Aorta (tissue), 5 donors: Measurements from ENCODE around the gene SNX30. TPM values are rescaled to one million over a fixed set of nuclear protein-coding genes. Genes with fewer than 3 reads are reported as not detected.

Experiments
- ATAC-seq: fragments of 200-7000 bp; cut with Tn5 transposase; one replicate; pipeline ENCODE4 v1.9.1; 2022; ENCODE audit warnings: moderate library complexity; ENCODE audit not compliant: low FRiP score
- DNase-seq, 2 donors: peaks; one replicate each; pipeline ENCODE4 v3.0.0-alpha.2; 2020
- H3K27ac ChIP-seq, 2 donors: one replicate each; pipeline ENCODE4 v1.5.1; 2013; ENCODE audit warnings: low read length in 2 of 2, mild to moderate bottlenecking in 2 of 2, moderate library complexity in 2 of 2, control low read depth in 1 of 2, inconsistent platforms in 1 of 2, low read depth in 1 of 2
- H3K27me3 ChIP-seq, 2 donors: one replicate each; pipeline ENCODE4 v1.6.1; 2013; ENCODE audit warnings: control low read depth in 1 of 2, low read length in 1 of 2, mild to moderate bottlenecking in 1 of 2, moderate library complexity in 1 of 2; ENCODE audit not compliant: insufficient read depth in 2 of 2, control insufficient read depth in 1 of 2
- H3K36me3 ChIP-seq, 2 donors: one replicate each; pipeline ENCODE4 v1.6.1; 2013; ENCODE audit warnings: control low read depth in 1 of 2, low read length in 1 of 2, mild to moderate bottlenecking in 1 of 2; ENCODE audit not compliant: insufficient read depth in 2 of 2, control insufficient read depth in 1 of 2
- H3K4me1 ChIP-seq, 2 donors: one replicate each; pipeline ENCODE4 v1.6.1; 2013; ENCODE audit warnings: low read length in 2 of 2, control low read depth in 1 of 2, mild to moderate bottlenecking in 1 of 2, moderate library complexity in 1 of 2; ENCODE audit not compliant: insufficient read depth in 2 of 2, control insufficient read depth in 1 of 2
- H3K4me3 ChIP-seq, 2 donors: one replicate each; pipeline ENCODE4 v1.5.1; 2013; ENCODE audit warnings: low read length in 2 of 2, control low read depth in 1 of 2, mild to moderate bottlenecking in 1 of 2
- H3K9me3 ChIP-seq: one replicate; pipeline ENCODE4 v1.6.1; 2013; ENCODE audit warnings: mild to moderate bottlenecking, low read length; ENCODE audit not compliant: control insufficient read depth
- WGBS, 2 donors: extraction: QIAGEN DNeasy Blood & Tissue Kit; methylation state at CpG; one replicate each; pipeline ENCODE4 v1.1.7; 2013; 5-methylcytosine and 5-hydroxymethylcytosine counted together
- intact Hi-C, 2 donors: fragments of 100-400 bp; cut with DNase I; formaldehyde crosslinking; loops; one replicate each; pipeline versions ENCODE4 v1.14.2 to v1.15.0; 2022
- polyA plus RNA-seq, 2 donors: library from polyadenylated mRNA; stranded (reverse); fragments of 200-250 nt; gene quantifications; one replicate each; pipeline ENCODE4 v1.2.3, GENCODE V29; 2013
- total RNA-seq, 2 donors: library from RNA; stranded (reverse); fragmentation: NEBNext Ultra II Directional; extraction: Animal tissue kit (Norgen Biotek cat#: 25700); gene quantifications; one replicate each; pipeline ENCODE4 v1.2.1, GENCODE V29; 2021
- donor health status: healthy with polysubstance abuse.
- donor health status: Bipolar disorder and iron deficiency.
- donor health status: DM: no; HTN: no; CAD: no.
- donor health status: DM: no; HTN: no; CAD: no.
- donor health status: DM: yes; HTN: yes; CAD: no.

Gene SNX30
- total and polyA plus RNA-seq, 4 donors = 2.8 to 11.3 (median 6.7) TPM

- intact Hi-C loops = no loop called here
- Histone ChIP-seq H3K9me3 (no peaks in the 10 kb centered on the region), H3K4me1 (no peaks in the 10 kb centered on the region), H3K27me3 (no peaks in the 10 kb centered on the region), H3K4me3 (no peak overlapping the region), H3K36me3 (peaks cover 0 to 9% of the 10 kb centered on the region in 2 donors), H3K27ac (no peak overlapping the region)
- ATAC-seq = no peak
- no peak for DNase-seq
- WGBS, 2 donors = 92 to 95% methylated on average over 1 of the region's 1 CpG
Observed at GRCh38 chr9:112866662-112867274, 116.2 kb downstream of the SNX30 start.

- no peaks in the 10 kb centered on the region for H3K4me1 ChIP-seq
- H3K9me3 ChIP-seq = no peaks in the 10 kb centered on the region
- intact Hi-C loops = no loop called here
- DNase-seq = no peak
- WGBS, 2 donors = 59 to 60% methylated on average over 3 of the region's 3 CpGs
- no peak overlapping the region for H3K4me3 ChIP-seq
- peaks cover 0 to 9% of the 10 kb centered on the region in 2 donors for H3K36me3 ChIP-seq
- ATAC-seq = peak; percentile 61
- H3K27ac ChIP-seq = no peak overlapping the region
- no peaks in the 10 kb centered on the region for H3K27me3 ChIP-seq
Observed at GRCh38 chr9:112867275-112867991, 116.9 kb downstream of the SNX30 start.

GRCh38 chr9:112868461-112868860 is 117.9 kb downstream of the SNX30 start:
- DNase-seq = no peak
- Histone ChIP-seq H3K4me1 (no peaks in the 10 kb centered on the region), H3K4me3 (no peak overlapping the region), H3K27me3 (no peaks in the 10 kb centered on the region), H3K27ac (no peak overlapping the region), H3K9me3 (no peaks in the 10 kb centered on the region), H3K36me3 (peaks cover 0 to 9% of the 10 kb centered on the region in 2 donors)
- WGBS, 2 donors = 88 to 89% methylated on average over 10 of the region's 10 CpGs
- intact Hi-C loops = no loop called here
- no peak for ATAC-seq

- H3K27ac ChIP-seq = no peak overlapping the region
- peak in 1 of 2 donors; percentile 20 for DNase-seq
- no peak for ATAC-seq
- H3K4me3 ChIP-seq = no peak overlapping the region
- no peaks in the 10 kb centered on the region for H3K9me3 ChIP-seq
- WGBS, 2 donors = 48 to 61% methylated on average over 8 of the region's 8 CpGs
- H3K27me3 ChIP-seq = no peaks in the 10 kb centered on the region
- no peaks in the 10 kb centered on the region for H3K4me1 ChIP-seq
- intact Hi-C loops = no loop called here
- peaks cover 0 to 9% of the 10 kb centered on the region in 2 donors for H3K36me3 ChIP-seq
Observed at GRCh38 chr9:112869041-112869529, 118.5 kb downstream of the SNX30 start.

GRCh38 chr9:112869917-112870316 is 119.4 kb downstream of the SNX30 start:
- DNase-seq (peak in 1 of 2 donors; percentile 8), ATAC-seq (no peak)
- intact Hi-C loops = no loop called here
- no peak overlapping the region for H3K27ac ChIP-seq
- H3K36me3 ChIP-seq = peaks cover 0 to 6% of the 10 kb centered on the region in 2 donors
- no peaks in the 10 kb centered on the region for H3K9me3 ChIP-seq
- H3K27me3 ChIP-seq = no peaks in the 10 kb centered on the region
- WGBS, 2 donors = 89 to 93% methylated on average over 5 of the region's 5 CpGs
- H3K4me1 ChIP-seq = no peaks in the 10 kb centered on the region
- no peak overlapping the region for H3K4me3 ChIP-seq

GRCh38 chr9:112870556-112870955 is 120.0 kb downstream of the SNX30 start:
- H3K4me3 ChIP-seq = no peak overlapping the region
- H3K27me3 ChIP-seq = no peaks in the 10 kb centered on the region
- intact Hi-C loops = no loop called here
- WGBS, 2 donors = 83 to 94% methylated on average over 6 of the region's 6 CpGs
- no peak overlapping the region for H3K27ac ChIP-seq
- H3K4me1 ChIP-seq = no peaks in the 10 kb centered on the region
- peaks cover 0 to 6% of the 10 kb centered on the region in 2 donors for H3K36me3 ChIP-seq
- no peak for ATAC-seq
- no peaks in the 10 kb centered on the region for H3K9me3 ChIP-seq
- no peak for DNase-seq

GRCh38 chr9:112872019-112872418 is 121.5 kb downstream of the SNX30 start:
- ATAC-seq (no peak), DNase-seq (no peak)
- peaks cover 0 to 8% of the 10 kb centered on the region in 2 donors for H3K36me3 ChIP-seq
- no peak overlapping the region for H3K4me3 ChIP-seq
- intact Hi-C loops = no loop called here
- H3K27me3 ChIP-seq = no peaks in the 10 kb centered on the region
- H3K4me1 ChIP-seq = no peaks in the 10 kb centered on the region
- no peak overlapping the region for H3K27ac ChIP-seq
- 68% methylated on average over 4 of the region's 4 CpGs for WGBS, 2 donors
- no peaks in the 10 kb centered on the region for H3K9me3 ChIP-seq

GRCh38 chr9:112873773-112874405 is 123.3 kb downstream of the SNX30 start:
- no peak for ATAC-seq
- no peaks in the 10 kb centered on the region for H3K27me3 ChIP-seq
- peaks cover 0 to 6% of the 10 kb centered on the region in 2 donors for H3K36me3 ChIP-seq
- H3K9me3 ChIP-seq = no peaks in the 10 kb centered on the region
- no peak overlapping the region for H3K4me3 ChIP-seq
- intact Hi-C loops = no loop called here
- WGBS, 2 donors = 87 to 94% methylated on average over 4 of the region's 4 CpGs
- no peak for DNase-seq
- no peak overlapping the region for H3K27ac ChIP-seq
- no peaks in the 10 kb centered on the region for H3K4me1 ChIP-seq
